Muscle of arm (tissue), 14 donors: ENCODE data around the gene CNTRL. TPM values are rescaled to one million over a fixed set of nuclear protein-coding genes. Genes with fewer than 3 reads are reported as not detected.
"Not testable (repeated sequence)": the region's sequence is repeated elsewhere in the genome, so short reads cannot be mapped to it uniquely, and the experiment has no call there.

Experiments used
- DNase-seq: peaks from one replicate; pipeline ENCODE4 v3.0.0-alpha.2; 2013
- long read RNA-seq, 11 donors: transcript quantifications; one replicate each; lab custom pipeline, GENCODE V29; 2026
- polyA plus RNA-seq, 12 donors: library from polyadenylated mRNA; unstranded; fragments of 120-200 nt; gene quantifications; one replicate each; pipeline ENCODE4 v1.2.1, GENCODE V29; 2013; ENCODE audit not compliant: insufficient read length in 12 of 12

CNTRL gene
- polyA plus RNA-seq: 10 to 100 TPM in 11 of 12 donors, not detected in 1; 13.6 to 43.6 (median 20.3) TPM
- long read RNA-seq, donor 1, partial matches to known transcripts: 75 of 137 reads
- long read RNA-seq, donor 1, other reads (novel, unspliced or antisense): 61 of 137 reads
- long read RNA-seq, donor 2: 0 reads
- long read RNA-seq, donor 3: 0 reads
- long read RNA-seq, donor 4, partial matches to known transcripts: 0 of 1 reads
- long read RNA-seq, donor 4, other reads (novel, unspliced or antisense): 0 of 1 reads
- long read RNA-seq, donor 5: 0 reads
- long read RNA-seq, donor 6, partial matches to known transcripts: 8 of 8 reads
- long read RNA-seq, donor 6, other reads (novel, unspliced or antisense): 0 of 8 reads
- long read RNA-seq, donor 7: 0 reads
- long read RNA-seq, donor 8, partial matches to known transcripts: 13 of 13 reads
- long read RNA-seq, donor 8, other reads (novel, unspliced or antisense): 0 of 13 reads
- long read RNA-seq, donor 9, partial matches to known transcripts: 110 of 110 reads
- long read RNA-seq, donor 9, other reads (novel, unspliced or antisense): 0 of 110 reads
- long read RNA-seq, donor 10: 0 reads
- long read RNA-seq, donor 11: 0 reads

DNA sequence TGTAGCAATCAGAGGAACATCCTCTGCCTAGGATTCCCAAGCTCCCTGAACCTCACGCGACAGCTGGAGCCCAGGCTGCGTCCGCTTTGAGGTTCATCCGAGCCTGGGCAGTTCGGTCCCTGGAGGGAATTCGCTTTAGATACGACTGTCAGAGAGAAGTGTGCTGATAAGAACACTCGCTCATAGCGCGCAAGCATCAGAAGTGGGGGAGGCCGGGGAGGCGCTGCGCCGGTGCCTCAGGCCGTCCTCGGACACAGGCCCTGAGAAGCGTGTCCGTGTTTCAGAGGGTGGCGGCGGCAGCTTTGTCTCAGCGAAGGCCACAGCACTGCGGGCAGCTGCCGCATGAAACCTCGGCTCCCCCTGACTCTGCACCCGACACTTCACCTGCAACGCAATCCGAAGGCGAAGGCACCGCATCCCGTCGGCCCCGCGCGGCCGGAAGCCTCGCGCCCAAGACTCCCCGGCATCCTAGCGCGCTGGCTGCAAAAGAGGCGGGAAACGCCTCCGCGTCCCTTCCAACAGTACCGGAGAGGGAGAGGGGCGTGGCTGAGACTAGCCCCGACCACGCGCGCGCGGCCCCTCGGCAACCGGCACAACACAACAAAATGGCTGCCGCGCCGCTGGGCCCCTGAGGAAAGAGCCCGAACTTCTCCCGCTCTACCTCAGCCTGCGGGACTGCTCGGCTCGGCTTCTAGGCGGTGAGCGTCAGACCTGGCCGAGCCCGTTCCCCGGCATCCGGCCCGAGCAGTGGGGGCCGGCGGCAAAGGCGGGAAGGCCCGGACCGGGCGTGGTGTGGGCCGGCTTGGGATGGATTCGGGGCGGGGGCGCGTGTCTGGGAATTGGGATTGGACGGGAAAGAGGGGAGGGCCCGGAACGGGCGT lies at the start of gene CNTRL:
TSS of gene CNTRL (plus strand) at position 586 of the 881 bp plus-strand sequence. CDS start 13,372 bp downstream, outside the sequence.
- DNase-seq: peak; percentile 94

- no peak for DNase-seq
Measured at GRCh38 chr9:121026260-121026691, 48.5 kb upstream of the CNTRL start.

DNA sequence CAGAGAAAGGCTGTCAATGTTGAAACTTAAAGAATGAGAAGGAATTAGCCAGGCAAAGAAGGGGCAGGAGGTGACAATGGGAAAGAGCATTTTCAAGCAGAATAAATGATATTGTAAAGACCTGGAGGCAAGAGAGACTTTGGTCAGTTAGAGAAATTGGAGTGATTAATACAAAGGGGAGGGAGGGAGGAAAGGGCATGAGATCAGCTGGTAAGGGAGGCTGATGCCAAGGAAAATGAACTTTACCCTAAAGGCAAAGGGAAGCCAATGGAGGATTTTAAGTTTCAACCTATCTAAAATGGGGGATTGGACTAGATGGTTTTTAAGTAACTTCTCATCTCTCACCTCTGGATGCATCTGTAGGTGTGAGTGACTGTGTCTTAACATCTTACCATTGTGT lies 48.0 kb upstream of the CNTRL start:
- no peak for DNase-seq

- DNase-seq: not testable (repeated sequence)
Measured at GRCh38 chr9:121028285-121028684, 46.5 kb upstream of the CNTRL start.

- DNase-seq: no peak
Measured at GRCh38 chr9:121029469-121029868, 45.3 kb upstream of the CNTRL start.

DNA sequence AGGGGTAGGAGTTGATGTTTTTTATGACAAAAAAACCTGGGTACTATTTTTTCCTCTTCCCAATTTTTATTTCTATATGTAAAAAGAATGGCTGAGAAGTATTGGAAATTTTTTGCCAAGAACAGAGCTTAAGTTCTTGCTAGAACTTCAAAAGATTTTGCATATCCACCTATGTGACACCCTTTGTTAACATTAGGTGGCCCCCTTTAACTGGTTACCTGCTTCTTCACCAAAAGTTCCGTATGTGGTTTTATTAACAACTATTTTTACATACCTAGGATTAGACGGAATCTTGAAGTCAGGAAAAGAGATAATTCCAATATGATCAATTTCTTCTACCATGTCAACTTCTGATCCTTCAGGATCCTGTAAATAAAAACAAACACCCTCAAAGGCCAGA lies 40.2 kb upstream of the CNTRL start:
- DNase-seq: no peak

- not testable (repeated sequence) for DNase-seq
Measured at GRCh38 chr9:121035717-121036116, 39.0 kb upstream of the CNTRL start.

GRCh38 chr9:121038362-121038761 lies 36.4 kb upstream of the CNTRL start:
- peak; percentile 59 for DNase-seq

GRCh38 chr9:121038804-121039203 lies 36.0 kb upstream of the CNTRL start:
- DNase-seq: no peak

DNA sequence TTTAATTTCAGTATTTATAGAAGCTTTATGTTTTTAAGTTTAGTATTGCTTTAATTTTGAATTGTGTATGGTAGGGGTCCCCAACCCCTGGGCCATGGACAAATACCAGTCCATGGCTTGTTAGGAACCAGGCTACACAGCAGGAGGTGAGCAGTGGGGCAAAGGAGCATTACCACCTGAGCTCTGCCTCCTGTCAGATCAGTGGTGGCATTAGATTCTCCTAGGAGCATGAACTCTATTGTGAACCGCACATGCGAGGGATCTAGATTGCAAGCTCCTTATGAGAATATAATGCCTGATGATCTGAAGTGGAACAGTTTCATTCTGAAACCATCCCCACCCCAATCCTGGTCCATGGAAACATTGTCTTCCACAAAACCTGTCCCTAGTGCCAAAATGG lies 26.6 kb upstream of the CNTRL start:
- no peak for DNase-seq

DNA sequence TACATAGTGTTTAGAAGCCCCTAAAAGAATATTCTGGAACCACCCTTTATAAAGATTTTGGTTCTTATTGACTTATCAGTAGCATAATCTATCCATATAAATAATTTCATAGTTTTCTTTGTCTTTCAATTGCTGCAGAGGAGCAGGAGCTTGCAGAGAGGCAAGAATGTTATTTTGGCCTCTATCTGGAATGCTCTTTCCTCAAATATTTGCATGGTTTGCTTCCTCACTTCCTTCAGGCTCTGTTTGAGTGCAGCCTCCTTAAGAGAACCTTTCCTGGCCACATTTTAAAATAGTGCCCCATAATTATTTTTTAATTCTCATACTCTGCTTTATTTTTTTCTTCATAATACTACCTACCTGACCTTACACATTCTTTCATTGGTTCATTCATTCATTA lies 26.1 kb upstream of the CNTRL start:
- DNase-seq: no peak

- no peak for DNase-seq
Measured at GRCh38 chr9:121050128-121050988, 24.4 kb upstream of the CNTRL start, which contains the start of gene C5. Gene C5 (minus strand): TSS chr9:121050275. CDS start chr9:121050246, 29 bp downstream.

DNA sequence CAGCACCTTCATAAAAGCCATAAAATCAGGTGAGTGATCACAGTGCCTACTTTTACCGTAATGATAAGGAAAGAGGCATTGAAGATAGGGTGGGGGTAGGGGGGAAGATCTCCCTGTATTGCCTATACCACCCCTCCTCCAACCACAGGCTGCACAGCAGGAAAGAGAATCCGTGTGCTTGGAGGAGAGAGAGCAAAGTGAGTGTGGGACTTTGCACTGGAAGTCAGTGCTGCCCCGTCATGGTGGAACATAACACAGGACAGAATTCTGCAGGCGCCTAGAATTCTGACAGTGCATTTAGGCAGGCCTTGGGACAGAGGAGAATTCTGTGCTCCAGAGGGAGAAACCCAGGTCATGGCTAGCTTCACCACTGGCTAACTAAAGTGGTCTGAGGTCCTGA lies 21.2 kb upstream of the CNTRL start:
- no peak for DNase-seq

DNA sequence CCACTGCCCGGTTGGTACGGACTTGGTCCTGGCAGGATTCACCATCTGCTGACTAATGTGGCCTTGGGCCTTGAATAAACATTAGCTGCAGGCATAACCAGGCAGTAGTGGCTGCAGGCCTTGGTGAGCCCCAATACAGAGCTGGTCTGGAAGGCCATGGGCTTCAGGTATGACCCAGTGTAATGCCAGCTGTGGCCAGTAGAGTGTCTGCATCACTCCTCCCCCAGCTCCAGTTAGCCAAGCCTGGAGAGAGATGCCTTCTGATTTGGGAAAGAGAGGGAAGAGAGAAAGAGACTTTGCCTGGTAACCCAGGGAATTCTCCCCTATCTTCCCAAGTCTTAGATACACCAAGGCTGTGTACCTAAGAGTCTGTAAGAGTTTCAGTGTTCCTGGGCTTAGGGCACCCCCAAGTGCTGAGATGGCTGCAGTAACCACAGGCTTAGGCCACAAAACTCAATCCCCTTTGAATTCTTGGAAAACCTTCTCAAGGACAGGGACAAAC lies 19.1 kb upstream of the CNTRL start:
- no peak for DNase-seq

DNA sequence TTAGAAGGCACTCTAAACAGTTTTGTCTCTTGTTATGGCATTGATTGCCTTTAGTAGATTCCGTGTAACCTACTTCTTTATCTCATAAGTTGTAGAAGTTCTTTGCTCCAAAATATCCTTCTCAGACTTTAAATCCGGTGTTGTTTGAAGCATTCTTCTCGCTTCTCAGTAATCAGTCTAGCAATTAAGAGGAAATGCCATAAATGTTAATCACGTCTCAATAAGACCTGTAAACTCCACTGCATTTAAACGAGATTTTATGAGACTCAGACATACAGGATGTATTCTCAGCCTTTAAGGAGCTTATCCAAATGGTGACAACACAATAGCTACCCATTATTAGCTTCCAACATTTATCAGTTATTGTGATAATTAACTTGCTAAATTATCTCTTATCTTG lies 16.9 kb upstream of the CNTRL start:
- no peak for DNase-seq

GRCh38 chr9:121059513-121059912 lies 15.2 kb upstream of the CNTRL start:
- no peak for DNase-seq

DNA sequence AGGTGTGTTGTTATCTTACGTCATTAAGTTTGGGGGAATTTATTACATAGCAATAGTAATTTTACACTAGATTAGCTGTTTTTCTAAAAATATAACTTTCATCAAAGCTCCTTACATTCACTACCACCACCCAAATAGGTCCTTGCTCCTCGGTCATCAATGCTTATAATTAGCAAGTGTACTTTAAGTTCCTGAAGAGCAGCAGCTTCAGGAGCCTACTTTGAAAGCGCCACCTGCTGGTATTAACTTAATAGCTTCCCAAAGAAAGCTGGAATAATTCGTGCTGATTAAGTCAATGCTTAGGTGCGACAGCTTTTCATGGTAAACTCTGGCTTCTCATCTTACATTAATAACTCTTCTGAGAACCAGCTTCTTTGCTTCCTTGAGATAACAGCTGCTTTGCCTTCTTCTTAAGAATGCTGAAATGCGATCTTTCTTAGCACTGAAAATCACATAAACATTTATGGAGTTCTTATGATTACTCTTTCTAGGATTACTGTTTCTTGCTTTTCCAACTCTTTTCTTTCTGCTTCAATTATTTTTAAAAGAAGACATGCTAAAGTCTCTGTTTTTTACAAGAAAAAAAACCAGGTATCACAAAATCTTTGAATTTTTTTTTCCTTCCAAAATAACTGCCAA lies 14.6 kb upstream of the CNTRL start:
- DNase-seq: peak; percentile 69

GRCh38 chr9:121066850-121067249 lies 7.9 kb upstream of the CNTRL start:
- no peak for DNase-seq

DNA sequence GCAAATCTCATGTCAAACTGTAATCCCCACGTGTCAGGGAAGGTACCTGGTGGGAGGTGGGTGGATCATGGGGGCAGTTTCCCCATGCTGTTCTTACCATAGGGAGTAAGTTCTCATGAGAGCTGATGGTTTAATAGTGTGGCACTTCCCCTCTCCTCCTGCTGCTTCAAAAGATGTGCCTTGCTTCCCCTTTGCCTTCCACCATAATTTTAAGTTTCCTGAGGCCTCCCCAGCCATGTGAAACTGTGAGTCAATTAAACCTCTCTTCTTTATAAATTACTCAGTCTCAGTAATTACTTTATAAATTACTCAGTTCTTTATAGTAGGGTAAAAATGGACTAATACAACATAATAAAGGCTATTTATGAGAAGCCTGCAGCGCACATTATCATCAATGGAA lies 7.1 kb upstream of the CNTRL start:
- no peak for DNase-seq

DNA sequence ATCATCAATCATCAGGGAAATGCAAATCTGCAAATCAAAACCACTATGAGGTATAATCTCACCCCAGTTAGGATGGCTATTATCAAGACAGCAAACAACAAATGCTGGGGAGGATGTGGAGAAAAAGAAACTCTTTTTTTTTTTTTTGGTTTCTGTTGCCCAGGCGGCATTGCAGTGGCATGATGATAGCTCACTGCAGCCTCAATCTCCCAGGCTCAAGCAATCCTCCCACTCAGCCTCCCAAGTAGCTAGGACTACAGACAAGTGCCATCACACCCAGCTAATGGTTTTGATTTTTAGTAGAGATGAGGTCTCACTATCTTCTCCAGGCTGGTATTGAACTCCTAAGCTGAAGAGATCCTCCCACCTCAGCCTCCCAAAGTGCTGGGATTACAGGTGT lies 5.4 kb upstream of the CNTRL start:
- no peak for DNase-seq

DNA sequence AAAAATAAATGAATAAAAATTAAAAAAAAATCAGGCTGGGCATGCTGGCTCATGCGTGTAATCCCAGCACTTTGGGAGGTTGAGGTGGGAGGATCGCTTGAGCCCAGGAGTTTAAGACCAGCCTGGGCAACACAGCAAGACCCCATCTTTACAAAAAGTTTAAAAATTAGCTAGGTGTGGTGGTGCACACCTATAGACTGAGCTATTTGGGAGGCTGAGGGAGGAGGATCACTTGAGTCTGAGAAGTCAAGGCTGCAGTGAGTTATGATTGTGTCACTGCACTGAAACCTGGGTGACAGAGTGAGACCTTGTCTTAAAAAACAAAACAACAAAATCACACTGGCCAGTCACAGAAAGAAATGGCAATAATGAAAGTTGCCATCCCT lies 3.4 kb upstream of the CNTRL start:
- DNase-seq: no peak
